Brain microvascular endothelial cell (primary cell): Measurements from ENCODE around the gene VASH1.
A peak's percentile ranks its signal among the peaks of the same experiment; 100 is the strongest.

ENCODE experiments used
- DNase-seq: peaks from one replicate; pipeline ENCODE4 v3.0.0-alpha.2; 2020
- H3K27ac ChIP-seq: fragments of 250-450 bp; sonication (Bioruptor Pico); 2 replicates; pipeline ENCODE4 v1.5.1; 2020; ENCODE audit warnings: mild to moderate bottlenecking, moderate library complexity
- H3K27me3 ChIP-seq: fragments of 250-450 bp; sonication (Bioruptor Pico); replicated peaks from 2 replicates; pipeline ENCODE4 v1.5.1; 2020; ENCODE audit warnings: mild to moderate bottlenecking
- H3K36me3 ChIP-seq: fragments of 250-450 bp; sonication (Bioruptor Pico); replicated peaks from 2 replicates; pipeline ENCODE4 v1.5.1; 2020; ENCODE audit warnings: mild to moderate bottlenecking
- H3K4me3 ChIP-seq: 2 replicates; pipeline ENCODE4 v1.5.1; 2011; ENCODE audit warnings: low read depth, mild to moderate bottlenecking, control low read depth, low read length, moderate library complexity
- in situ Hi-C: cut with HindIII; loops from 2 replicates; pipeline ENCODE4 v1.10.0; 2017; ENCODE audit warnings: low sequenced_read_pairs, low pct_ligation_motif_present
- TF ChIP-seq, protein P1 (sequence below): IDR thresholded peaks from 2 replicates; pipeline ENCODE4 v1.5.1; 2011; ENCODE audit warnings: low read depth, mild to moderate bottlenecking, moderate library complexity, low read length, control low read depth, inconsistent platforms; ENCODE audit errors: missing control alignments

Gene VASH1

DNA sequence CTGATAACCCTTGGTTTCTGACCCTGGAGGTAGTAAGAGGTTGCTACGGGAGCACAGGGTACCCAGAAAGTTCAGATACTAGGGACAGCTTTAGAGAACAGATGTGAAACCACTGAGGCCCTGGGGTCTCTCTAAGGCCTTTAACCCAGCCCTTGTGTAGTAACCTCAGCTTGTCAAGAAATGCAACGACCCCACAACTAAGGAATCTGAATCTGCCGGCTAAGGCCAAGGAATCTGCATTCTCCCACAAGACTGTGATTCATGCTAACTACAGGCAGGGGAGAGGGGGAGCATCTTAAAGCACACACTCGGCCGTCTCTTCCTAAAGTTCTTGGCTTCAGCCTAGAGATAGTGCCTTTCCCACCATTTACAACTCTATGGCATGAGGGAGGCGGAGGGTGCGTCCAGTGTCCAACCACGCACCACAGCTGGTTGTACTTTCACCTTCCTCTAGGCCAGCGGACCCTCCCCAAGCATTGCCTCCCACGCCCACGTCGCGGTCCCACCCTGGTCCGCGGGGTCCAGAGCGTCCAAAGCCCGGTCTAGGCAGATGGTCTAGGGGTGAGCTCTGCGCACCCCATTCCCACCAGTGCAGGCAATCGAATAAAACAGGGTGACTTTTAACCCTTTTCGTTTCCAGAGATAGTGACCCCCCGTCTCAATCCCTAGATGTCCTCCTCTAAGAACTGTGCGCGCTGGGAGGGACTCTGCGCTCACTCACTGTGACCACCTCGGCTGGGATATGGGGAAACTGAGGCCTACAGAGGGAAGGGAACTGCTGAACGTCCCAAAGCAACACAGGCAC, 735 bp upstream of the VASH1 start:
- no peak overlapping the region for H3K27ac ChIP-seq
- DNase-seq, result no peak
- H3K27me3 ChIP-seq, result no peaks in the 10 kb centered on the region
- in situ Hi-C loops, result no loop called here
- TF ChIP-seq, protein P1, sequence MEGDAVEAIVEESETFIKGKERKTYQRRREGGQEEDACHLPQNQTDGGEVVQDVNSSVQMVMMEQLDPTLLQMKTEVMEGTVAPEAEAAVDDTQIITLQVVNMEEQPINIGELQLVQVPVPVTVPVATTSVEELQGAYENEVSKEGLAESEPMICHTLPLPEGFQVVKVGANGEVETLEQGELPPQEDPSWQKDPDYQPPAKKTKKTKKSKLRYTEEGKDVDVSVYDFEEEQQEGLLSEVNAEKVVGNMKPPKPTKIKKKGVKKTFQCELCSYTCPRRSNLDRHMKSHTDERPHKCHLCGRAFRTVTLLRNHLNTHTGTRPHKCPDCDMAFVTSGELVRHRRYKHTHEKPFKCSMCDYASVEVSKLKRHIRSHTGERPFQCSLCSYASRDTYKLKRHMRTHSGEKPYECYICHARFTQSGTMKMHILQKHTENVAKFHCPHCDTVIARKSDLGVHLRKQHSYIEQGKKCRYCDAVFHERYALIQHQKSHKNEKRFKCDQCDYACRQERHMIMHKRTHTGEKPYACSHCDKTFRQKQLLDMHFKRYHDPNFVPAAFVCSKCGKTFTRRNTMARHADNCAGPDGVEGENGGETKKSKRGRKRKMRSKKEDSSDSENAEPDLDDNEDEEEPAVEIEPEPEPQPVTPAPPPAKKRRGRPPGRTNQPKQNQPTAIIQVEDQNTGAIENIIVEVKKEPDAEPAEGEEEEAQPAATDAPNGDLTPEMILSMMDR, result no peak
- no peaks in the 10 kb centered on the region for H3K36me3 ChIP-seq
- peak overlapping the region; percentile 69 for H3K4me3 ChIP-seq

DNA sequence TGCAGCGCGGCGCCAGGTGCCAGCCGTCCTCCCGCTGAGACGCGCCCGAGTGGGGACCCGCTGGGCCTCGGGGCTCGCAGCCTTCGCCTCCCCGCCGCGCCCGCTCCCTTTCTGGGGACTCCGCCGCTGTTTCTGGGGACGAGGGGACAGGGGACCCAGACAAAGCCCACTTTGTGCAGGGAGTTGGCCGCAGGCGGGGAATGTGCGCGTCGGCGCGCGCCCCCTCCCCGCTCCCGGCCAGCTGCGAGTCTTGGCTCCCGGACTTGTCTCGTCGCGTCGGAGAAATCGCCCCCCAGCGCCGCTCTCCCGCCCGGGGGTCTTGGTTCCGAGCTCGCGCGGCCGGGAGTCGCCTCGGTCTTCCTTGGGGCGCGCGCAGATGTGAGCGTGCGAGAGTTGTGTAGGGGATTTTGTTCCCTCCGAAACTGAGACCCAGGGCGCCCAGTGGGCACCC, 717 bp downstream of the VASH1 start:
- no peaks in the 10 kb centered on the region for H3K36me3 ChIP-seq
- H3K27me3 ChIP-seq, result no peaks in the 10 kb centered on the region
- H3K27ac ChIP-seq, result no peak overlapping the region
- no peak for DNase-seq
- in situ Hi-C loops, result no loop called here
- H3K4me3 ChIP-seq, result peak overlapping the region; percentile 69
- TF ChIP-seq, protein P1, result no peak

DNA sequence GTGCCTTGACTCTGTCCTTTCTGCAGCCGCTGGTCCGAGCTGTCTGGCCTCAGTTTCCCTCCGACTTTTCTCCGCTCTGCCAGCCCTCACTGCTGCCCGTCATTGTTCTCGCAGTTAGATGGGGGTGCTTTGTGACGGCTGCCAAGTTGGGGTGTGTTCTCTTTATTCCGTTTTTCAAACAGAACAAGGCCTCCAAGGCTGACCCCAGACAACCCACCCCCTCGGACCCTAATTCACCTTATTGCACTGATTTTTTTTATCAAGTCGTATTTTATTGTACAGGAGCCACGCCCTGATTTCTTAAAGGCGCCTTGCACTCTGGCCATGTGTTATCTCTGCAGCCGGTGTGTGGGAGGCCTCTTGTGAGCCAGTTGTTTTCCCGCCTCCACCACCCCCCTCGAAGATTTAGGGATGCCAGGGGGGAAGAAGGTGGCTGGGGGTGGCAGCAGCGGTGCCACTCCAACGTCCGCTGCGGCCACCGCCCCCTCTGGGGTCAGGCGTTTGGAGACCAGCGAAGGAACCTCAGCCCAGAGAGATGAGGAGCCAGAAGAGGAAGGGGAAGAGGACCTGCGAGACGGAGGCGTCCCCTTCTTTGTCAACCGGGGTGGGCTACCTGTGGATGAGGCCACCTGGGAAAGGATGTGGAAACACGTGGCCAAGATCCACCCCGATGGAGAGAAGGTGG, 1.3 kb downstream of the VASH1 start:
- no peaks in the 10 kb centered on the region for H3K36me3 ChIP-seq
- no peaks in the 10 kb centered on the region for H3K27me3 ChIP-seq
- no peak for DNase-seq
- peak overlapping the region; percentile 69 for H3K4me3 ChIP-seq
- H3K27ac ChIP-seq, result no peak overlapping the region
- in situ Hi-C loops, result no loop called here
- TF ChIP-seq, protein P1, result no peak

DNA sequence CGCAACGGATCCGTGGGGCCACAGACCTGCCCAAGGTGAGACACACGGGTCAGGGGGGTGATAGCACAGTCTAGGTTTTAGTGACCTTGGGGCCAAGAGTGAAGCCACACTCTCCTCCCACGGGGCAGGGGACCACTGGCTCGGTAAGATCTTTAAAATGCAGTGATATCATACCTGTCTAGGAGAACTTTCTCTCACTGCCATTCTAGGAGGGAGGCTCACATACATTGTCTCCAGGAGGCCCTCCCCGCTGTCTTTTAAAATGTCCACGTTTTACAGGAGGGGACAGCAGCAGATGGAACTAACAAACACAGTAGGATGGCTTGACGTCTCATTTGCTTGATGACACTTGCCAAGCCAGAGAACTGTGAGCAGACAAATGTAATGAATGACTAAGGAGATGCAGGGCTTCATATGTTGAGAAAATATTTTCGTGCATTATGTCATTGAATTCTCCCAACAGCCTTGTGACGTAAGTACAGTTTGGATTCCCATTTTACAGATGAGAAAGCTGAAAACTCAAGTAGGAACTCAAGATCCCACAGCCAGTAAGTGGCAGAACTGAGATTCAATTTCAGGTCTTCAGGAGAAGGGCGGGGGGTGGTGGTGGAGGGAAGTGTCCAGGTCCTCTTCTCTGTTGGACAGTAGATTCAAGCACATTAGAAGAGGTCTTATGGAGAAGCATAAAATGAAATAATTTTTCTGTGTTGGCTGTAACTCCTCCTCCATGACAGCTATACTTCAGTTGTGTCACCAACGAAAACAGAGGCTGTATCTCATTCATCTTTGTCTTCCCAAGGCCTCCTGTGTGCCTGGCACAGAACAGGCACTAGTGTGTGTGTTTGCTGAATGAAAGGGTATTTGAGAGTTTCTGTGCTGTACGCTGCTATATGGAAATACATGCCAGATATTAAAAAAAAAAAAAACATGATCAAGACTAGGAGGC, 2.1 kb downstream of the VASH1 start:
- TF ChIP-seq, protein P1, result no peak
- H3K4me3 ChIP-seq, result peak overlapping the region; percentile 69
- H3K27me3 ChIP-seq, result no peaks in the 10 kb centered on the region
- no peak for DNase-seq
- in situ Hi-C loops, result no loop called here
- no peak overlapping the region for H3K27ac ChIP-seq
- H3K36me3 ChIP-seq, result no peaks in the 10 kb centered on the region

DNA sequence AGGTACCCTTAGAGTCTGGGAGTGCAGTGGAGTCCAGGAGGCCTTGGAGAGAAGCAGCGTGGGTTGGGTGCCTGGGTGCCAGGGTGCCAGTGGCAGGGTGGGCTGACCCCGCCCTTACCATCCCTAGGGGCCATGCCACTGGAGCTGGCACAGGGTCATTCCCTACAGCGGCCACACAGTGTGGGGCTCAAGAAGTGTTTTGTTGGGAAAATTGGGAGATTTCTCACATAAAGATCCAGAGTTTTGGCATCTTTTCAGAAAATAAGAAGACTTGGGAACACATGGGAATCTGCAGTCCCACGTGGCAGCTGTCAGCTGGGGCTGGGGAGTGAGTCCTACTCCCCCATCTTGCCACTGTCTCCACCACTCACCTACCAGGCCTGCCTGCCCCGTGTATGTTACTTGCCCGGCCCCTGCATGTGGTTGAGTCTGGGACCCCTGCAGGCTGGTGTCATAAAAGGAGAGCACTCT, 4.2 kb downstream of the VASH1 start:
- no peaks in the 10 kb centered on the region for H3K27me3 ChIP-seq
- DNase-seq, result no peak
- in situ Hi-C loops, result no loop called here
- TF ChIP-seq, protein P1, result no peak
- H3K4me3 ChIP-seq, result no peak overlapping the region
- H3K27ac ChIP-seq, result no peak overlapping the region
- H3K36me3 ChIP-seq, result no peaks in the 10 kb centered on the region
